Measurements from ENCODE around the gene M6PR. TPM values are rescaled to one million over a fixed set of nuclear protein-coding genes. Genes with fewer than 3 reads are reported as not detected.
A peak's percentile ranks its signal among the peaks of the same experiment; 100 is the strongest.
"Not testable (repeated sequence)": the region's sequence is repeated elsewhere in the genome, so short reads cannot be mapped to it uniquely, and the experiment has no call there.

M6PR gene
- total RNA-seq, 1 donor from 2014 or later: 103 TPM

DNA sequence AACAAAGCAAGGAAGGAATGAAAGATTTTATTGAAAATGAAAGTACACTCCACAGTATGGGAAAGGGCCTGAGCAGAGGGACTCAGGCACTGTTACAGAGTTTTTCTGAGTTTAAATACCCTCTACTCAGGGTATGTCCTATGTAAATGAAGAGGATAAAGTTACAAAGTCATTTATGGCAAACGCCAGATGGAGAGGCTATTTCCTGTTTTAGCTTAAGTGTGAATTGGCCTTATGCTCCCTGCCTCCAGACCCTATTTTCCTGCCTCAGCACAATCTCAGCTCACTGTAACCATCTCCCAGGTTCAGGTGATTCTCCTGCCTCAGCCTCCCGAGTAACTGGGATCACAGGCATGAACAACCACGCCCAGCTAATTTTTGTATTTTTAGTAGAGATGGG is 41.9 kb downstream of the M6PR start:
- H3K27ac Mint-ChIP-seq (ENCODE audit: unreplicated experiment): no peak overlapping the region
- H3K4me3 Mint-ChIP-seq (ENCODE audit: unreplicated experiment): no peak overlapping the region
- DNase-seq (ENCODE audit: low spot score): no peak
- peaks cover 5% of the 10 kb centered on the region for H3K4me1 Mint-ChIP-seq (ENCODE audit: low read depth)
- H3K9me3 Mint-ChIP-seq (ENCODE audit: low read depth): no peaks in the 10 kb centered on the region
- no peaks in the 10 kb centered on the region for H3K27me3 Mint-ChIP-seq (ENCODE audit: low read depth)
- TF ChIP-seq, protein P1, sequence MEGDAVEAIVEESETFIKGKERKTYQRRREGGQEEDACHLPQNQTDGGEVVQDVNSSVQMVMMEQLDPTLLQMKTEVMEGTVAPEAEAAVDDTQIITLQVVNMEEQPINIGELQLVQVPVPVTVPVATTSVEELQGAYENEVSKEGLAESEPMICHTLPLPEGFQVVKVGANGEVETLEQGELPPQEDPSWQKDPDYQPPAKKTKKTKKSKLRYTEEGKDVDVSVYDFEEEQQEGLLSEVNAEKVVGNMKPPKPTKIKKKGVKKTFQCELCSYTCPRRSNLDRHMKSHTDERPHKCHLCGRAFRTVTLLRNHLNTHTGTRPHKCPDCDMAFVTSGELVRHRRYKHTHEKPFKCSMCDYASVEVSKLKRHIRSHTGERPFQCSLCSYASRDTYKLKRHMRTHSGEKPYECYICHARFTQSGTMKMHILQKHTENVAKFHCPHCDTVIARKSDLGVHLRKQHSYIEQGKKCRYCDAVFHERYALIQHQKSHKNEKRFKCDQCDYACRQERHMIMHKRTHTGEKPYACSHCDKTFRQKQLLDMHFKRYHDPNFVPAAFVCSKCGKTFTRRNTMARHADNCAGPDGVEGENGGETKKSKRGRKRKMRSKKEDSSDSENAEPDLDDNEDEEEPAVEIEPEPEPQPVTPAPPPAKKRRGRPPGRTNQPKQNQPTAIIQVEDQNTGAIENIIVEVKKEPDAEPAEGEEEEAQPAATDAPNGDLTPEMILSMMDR (IDR thresholded peaks at IDR 0.05): no peak
- H3K36me3 Mint-ChIP-seq (ENCODE audit: low read depth): no peaks in the 10 kb centered on the region

DNA sequence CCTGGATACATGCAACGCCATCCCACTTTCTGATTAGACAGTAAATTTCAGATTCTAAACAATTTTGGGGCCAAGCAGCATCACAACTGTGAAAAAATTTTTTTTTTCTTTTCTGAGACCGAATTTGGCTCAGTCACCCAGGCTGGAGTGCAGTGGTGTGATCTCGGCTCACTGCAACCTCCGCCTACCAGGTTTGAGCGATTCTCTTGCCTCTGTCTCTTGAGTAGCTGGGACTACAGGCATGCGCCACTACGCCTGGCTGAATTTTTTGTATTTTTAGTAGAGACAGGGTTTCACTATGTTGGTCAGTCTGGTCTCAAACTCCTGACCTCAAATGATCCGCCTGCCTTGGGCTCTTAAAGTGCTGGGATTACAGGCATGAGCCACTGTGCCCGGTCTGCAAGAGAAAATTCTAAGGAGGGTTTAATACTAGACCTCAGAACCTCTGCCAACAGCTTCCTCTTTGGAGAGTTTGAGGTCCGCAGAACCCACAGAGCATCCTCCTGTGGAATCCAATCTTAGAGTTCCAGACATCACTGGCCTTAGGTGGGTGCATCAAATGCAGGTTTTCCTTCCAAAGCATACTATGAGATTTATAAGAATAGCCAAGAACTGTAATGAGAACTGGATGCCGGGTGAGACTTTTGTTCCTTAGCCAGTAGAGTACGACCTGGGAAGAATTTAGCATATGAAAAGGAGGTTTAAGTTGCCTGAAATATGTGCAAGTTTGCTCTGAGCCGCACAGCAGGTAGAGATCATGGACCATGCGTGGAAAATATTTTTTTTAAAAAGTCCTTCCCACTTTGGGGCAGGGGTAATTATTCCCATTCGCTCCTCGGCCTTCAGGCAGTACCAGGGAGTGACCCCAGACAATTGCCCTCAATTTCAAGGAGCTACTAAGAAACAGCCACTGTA is 42.9 kb downstream of the M6PR start:
- Mint-ChIP-seq H3K4me1 (ENCODE audit: low read depth) (peaks cover 4% of the 10 kb centered on the region), H3K27me3 (ENCODE audit: low read depth) (no peaks in the 10 kb centered on the region), H3K4me3 (ENCODE audit: unreplicated experiment) (no peak overlapping the region), H3K27ac (ENCODE audit: unreplicated experiment) (no peak overlapping the region), H3K9me3 (ENCODE audit: low read depth) (no peaks in the 10 kb centered on the region), H3K36me3 (ENCODE audit: low read depth) (no peaks in the 10 kb centered on the region)
- DNase-seq (ENCODE audit: low spot score): no peak
- TF ChIP-seq, protein P1 (IDR thresholded peaks at IDR 0.05): no peak

DNA sequence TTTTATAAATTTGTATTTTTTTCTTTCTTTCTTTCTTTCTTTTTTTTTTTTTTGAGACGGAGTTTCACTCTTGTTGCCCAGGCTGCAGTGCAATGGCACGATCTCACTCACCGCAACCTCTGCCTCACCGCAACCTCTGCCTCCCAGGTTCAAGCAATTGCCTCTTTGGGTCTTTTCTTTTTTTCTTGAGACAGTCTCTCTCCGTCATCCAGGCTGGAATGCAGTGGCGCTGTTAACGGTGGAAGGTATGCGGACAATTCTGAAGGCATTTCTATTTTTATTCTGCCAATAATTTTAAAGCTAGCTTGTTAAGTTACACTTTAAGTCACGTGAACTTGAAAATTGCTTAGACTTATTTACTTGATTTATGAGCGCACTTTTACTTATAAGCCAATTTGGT is 43.9 kb downstream of the M6PR start:
- TF ChIP-seq, protein P1 (IDR thresholded peaks at IDR 0.05): no peak
- Mint-ChIP-seq H3K36me3 (ENCODE audit: low read depth) (no peaks in the 10 kb centered on the region), H3K4me1 (ENCODE audit: low read depth) (peaks cover 4% of the 10 kb centered on the region), H3K4me3 (ENCODE audit: unreplicated experiment) (no peak overlapping the region), H3K27ac (ENCODE audit: unreplicated experiment) (peak overlapping the region; percentile 75), H3K27me3 (ENCODE audit: low read depth) (no peaks in the 10 kb centered on the region), H3K9me3 (ENCODE audit: low read depth) (no peaks in the 10 kb centered on the region)
- DNase-seq (ENCODE audit: low spot score): no peak

DNA sequence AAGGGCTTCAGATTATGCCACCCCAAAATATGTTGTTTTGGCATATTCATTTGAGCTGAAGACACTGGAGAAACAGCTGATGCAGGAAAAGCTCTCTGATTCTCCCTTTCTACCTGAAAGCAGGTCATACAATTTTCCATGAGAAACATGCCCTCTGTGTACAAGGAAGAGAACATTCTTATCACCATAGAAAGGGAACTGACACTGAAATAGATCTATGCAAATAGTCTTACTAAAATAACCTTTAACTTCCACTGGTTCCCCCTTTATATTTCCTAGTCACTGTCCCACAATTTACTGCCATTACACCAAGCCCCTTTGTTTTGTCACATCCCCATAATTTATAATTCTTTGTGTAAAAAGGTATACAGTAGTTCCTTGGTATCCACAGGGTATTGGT is 44.8 kb downstream of the M6PR start:
- no peak overlapping the region for H3K4me3 Mint-ChIP-seq (ENCODE audit: unreplicated experiment)
- H3K36me3 Mint-ChIP-seq (ENCODE audit: low read depth): no peaks in the 10 kb centered on the region
- H3K27ac Mint-ChIP-seq (ENCODE audit: unreplicated experiment): no peak overlapping the region

DNA sequence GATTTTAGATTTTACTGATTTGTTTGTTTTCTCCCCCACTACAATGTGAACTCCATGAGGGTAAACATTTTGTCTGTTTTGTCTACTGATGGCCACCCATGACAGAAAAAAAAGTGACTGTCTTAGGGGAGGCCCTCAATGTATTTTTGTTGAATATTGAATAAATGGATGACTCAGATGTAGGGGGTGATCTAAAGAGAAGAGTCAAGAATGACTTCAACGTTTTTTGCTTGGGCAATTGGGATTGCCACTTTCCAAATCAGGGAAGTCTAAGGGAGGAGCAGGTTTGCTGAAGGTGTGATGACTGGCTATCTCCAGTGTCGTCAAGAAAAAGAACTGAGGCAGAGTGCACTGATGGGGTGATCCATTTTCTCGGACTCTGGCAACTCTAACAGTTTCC is 45.8 kb downstream of the M6PR start:
- H3K27me3 Mint-ChIP-seq (ENCODE audit: low read depth): no peaks in the 10 kb centered on the region
- TF ChIP-seq, protein P1 (IDR thresholded peaks at IDR 0.05): no peak
- peaks cover 4% of the 10 kb centered on the region for H3K4me1 Mint-ChIP-seq (ENCODE audit: low read depth)
- no peaks in the 10 kb centered on the region for H3K36me3 Mint-ChIP-seq (ENCODE audit: low read depth)
- no peak overlapping the region for H3K4me3 Mint-ChIP-seq (ENCODE audit: unreplicated experiment)
- no peak for DNase-seq (ENCODE audit: low spot score)
- H3K27ac Mint-ChIP-seq (ENCODE audit: unreplicated experiment): no peak overlapping the region
- H3K9me3 Mint-ChIP-seq (ENCODE audit: low read depth): no peaks in the 10 kb centered on the region

More for the DNA sequence above, 44.8 kb downstream of the M6PR start:
- no peak for DNase-seq (ENCODE audit: low spot score)
- no peaks in the 10 kb centered on the region for H3K9me3 Mint-ChIP-seq (ENCODE audit: low read depth)
- H3K27me3 Mint-ChIP-seq (ENCODE audit: low read depth): no peaks in the 10 kb centered on the region
- TF ChIP-seq, protein P1 (IDR thresholded peaks at IDR 0.05): no peak
- H3K4me1 Mint-ChIP-seq (ENCODE audit: low read depth): peaks cover 4% of the 10 kb centered on the region

DNA sequence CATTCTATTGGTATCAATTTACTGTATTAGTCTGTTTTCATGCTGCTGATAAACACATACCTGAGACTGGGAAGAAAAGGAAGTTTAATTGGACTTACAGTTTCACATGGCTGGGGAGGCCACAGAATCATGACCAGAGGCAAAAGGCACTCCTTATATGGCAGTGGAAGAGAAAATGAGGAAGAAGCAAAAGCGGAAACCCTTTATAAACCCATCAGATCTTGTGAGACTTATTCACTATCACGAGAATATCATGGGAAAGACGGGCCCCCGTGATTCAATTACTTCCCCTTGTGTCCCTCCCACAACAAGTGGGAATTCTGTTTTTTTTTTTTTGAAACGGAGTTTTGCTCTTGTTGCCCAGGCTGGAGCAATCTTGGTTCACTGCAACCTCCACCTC is 46.7 kb downstream of the M6PR start:
- not testable (repeated sequence) for H3K9me3 Mint-ChIP-seq (ENCODE audit: low read depth); H3K4me3 Mint-ChIP-seq (ENCODE audit: unreplicated experiment); H3K4me1 Mint-ChIP-seq (ENCODE audit: low read depth); H3K36me3 Mint-ChIP-seq (ENCODE audit: low read depth); DNase-seq (ENCODE audit: low spot score); H3K27ac Mint-ChIP-seq (ENCODE audit: unreplicated experiment); H3K27me3 Mint-ChIP-seq (ENCODE audit: low read depth)

Measured in chondrocyte (in vitro differentiated cells).